ENCODE data around the gene TSHZ1. TPM values are rescaled to one million over a fixed set of nuclear protein-coding genes. Genes with fewer than 3 reads are reported as not detected.

TSHZ1 gene
- total RNA-seq, 4 donors from 2014 or later, result 17.9 to 41.7 (median 32.2) TPM

DNA sequence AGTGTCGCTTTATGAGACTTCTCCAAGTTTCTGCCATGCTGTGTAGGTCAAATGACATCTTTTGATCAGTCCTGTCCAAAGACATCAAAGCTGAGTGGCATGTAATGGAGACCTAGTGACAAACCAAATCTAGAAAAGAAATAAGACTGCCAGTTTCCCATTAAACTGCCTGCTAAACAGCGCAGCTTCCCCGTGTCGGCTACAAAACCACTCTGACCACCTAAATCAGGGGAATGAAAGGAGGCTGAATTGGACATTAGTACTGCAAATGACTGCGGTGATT lies 57.7 kb downstream of the TSHZ1 start:
- 88% methylated on average over 5 of the region's 5 CpGs for WGBS

DNA sequence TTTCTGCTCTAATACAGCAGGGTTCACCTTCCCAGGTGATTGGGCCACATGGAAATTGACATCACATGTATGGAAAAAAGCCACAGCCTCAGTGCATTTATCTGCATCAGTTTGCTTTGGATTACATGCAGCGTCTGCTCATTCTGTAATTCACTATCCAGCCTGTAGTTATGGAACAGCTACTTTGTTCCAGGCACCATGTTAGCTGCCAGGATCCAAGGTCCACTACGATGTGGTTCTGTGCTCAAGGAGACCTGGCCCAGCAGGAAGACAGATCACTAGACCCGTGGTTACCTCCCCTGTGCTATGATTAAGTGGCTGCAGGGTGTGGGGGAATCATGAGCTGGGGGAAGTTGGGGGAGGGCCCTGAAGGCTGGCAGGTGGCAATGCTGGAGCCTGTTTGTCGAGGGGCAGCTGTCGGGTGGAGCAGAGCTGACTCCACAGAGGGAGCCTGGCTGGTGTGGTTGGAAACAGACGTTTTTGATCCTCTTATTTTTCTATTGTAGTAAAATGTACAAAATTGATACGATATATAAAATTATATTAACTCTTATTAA lies 58.6 kb downstream of the TSHZ1 start:
- Histone ChIP-seq H3K9me3 (no peaks in the 10 kb centered on the region), H3K4me3 (no peak overlapping the region), H3K36me3 (no peaks in the 10 kb centered on the region), H3K27ac (replicated peaks in 1 of 4) (no peak overlapping the region), H3K27me3 (no peaks in the 10 kb centered on the region), H3K4me1 (peaks cover 11 to 42% (median 26%) of the 10 kb centered on the region in 4 donors)
- no peak for TF ChIP-seq EP300 (IDR thresholded peaks at IDR 0.05)
- 76% methylated on average over 6 of the region's 7 CpGs for WGBS
- intact Hi-C loops (cut with DNase I), result no loop called here
- no peak for DNase-seq (ENCODE audit: extremely low spot score)

More for the DNA sequence above, 57.7 kb downstream of the TSHZ1 start:
- Histone ChIP-seq H3K36me3 (no peaks in the 10 kb centered on the region), H3K9me3 (no peaks in the 10 kb centered on the region), H3K27me3 (no peaks in the 10 kb centered on the region), H3K27ac (replicated peaks in 1 of 4) (no peak overlapping the region), H3K4me1 (peaks cover 11 to 49% (median 27%) of the 10 kb centered on the region in 4 donors), H3K4me3 (no peak overlapping the region)
- DNase-seq (ENCODE audit: extremely low spot score), result no peak
- TF ChIP-seq POLR2AphosphoS5 (IDR thresholded peaks at IDR 0.05), result no peak
- no peak for TF ChIP-seq POLR2A (IDR thresholded peaks at IDR 0.05; ENCODE audit: low read depth)
- TF ChIP-seq, protein P1, sequence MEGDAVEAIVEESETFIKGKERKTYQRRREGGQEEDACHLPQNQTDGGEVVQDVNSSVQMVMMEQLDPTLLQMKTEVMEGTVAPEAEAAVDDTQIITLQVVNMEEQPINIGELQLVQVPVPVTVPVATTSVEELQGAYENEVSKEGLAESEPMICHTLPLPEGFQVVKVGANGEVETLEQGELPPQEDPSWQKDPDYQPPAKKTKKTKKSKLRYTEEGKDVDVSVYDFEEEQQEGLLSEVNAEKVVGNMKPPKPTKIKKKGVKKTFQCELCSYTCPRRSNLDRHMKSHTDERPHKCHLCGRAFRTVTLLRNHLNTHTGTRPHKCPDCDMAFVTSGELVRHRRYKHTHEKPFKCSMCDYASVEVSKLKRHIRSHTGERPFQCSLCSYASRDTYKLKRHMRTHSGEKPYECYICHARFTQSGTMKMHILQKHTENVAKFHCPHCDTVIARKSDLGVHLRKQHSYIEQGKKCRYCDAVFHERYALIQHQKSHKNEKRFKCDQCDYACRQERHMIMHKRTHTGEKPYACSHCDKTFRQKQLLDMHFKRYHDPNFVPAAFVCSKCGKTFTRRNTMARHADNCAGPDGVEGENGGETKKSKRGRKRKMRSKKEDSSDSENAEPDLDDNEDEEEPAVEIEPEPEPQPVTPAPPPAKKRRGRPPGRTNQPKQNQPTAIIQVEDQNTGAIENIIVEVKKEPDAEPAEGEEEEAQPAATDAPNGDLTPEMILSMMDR (IDR thresholded peaks at IDR 0.05), result no peak
- TF ChIP-seq EP300 (IDR thresholded peaks at IDR 0.05), result no peak
- intact Hi-C loops (cut with DNase I), result no loop called here

DNA sequence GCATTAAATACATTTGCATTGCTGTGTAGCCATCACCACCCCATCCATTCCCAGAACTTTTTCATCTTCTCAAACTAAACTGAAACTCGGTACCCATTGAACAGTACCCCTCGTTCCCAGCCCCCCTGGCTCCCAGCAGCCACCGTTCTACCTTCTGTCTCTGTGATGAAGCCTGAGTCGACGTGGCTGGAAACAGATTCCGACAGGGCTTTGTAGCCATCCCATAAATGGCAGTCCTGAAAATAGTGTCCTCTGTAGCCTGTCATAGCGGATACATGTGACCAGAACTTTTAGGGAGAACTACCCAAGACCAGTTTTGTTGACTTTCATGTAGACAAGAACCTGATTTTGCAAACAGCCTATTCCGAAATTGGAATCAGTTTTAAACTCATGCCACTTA lies 59.1 kb downstream of the TSHZ1 start:
- DNase-seq (ENCODE audit: extremely low spot score), result no peak
- TF ChIP-seq EP300 (IDR thresholded peaks at IDR 0.05) (no peak), POLR2A (IDR thresholded peaks at IDR 0.05; ENCODE audit: low read depth) (no peak), POLR2AphosphoS5 (IDR thresholded peaks at IDR 0.05) (no peak)
- TF ChIP-seq, protein P1 (IDR thresholded peaks at IDR 0.05), result no peak
- Histone ChIP-seq H3K4me3 (no peak overlapping the region), H3K9me3 (no peaks in the 10 kb centered on the region), H3K27ac (replicated peaks in 1 of 4) (no peak overlapping the region), H3K36me3 (no peaks in the 10 kb centered on the region), H3K27me3 (no peaks in the 10 kb centered on the region), H3K4me1 (peaks cover 7 to 37% (median 23%) of the 10 kb centered on the region in 4 donors)
- intact Hi-C loops (cut with DNase I), result no loop called here
- 96% methylated on average over 8 of the region's 8 CpGs for WGBS

DNA sequence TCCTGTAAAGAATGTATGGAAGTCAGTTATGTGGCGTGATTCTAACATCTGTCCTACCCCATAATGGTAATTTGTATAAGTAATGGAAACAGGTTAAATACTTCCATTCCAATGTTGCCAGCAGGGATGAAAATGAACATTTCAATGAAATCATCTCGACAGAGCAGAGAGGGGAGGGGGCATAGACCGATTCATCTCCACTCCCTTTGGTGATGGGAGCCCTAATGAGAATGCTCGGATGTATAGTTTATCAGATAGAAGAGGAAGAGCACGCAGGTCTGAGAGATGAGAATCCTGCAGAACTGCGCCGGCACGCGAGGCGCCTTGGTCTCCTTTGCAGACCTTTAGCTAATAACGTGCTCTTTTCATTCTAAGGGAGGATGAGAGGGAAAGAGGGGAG lies 61.4 kb downstream of the TSHZ1 start:
- H3K9me3 ChIP-seq, result no peaks in the 10 kb centered on the region
- intact Hi-C loops (cut with DNase I), result no loop called here
- DNase-seq (ENCODE audit: extremely low spot score), result no peak
- H3K36me3 ChIP-seq, result no peaks in the 10 kb centered on the region
- H3K27ac ChIP-seq (replicated peaks in 1 of 4), result no peak overlapping the region
- H3K27me3 ChIP-seq, result no peaks in the 10 kb centered on the region
- WGBS, result 88% methylated on average over 11 of the region's 11 CpGs
- H3K4me1 ChIP-seq, result peaks cover 6 to 32% (median 12%) of the 10 kb centered on the region in 4 donors
- TF ChIP-seq POLR2A (IDR thresholded peaks at IDR 0.05; ENCODE audit: low read depth), result no peak
- TF ChIP-seq POLR2AphosphoS5 (IDR thresholded peaks at IDR 0.05), result no peak
- TF ChIP-seq, protein P1 (IDR thresholded peaks at IDR 0.05), result no peak
- no peak for TF ChIP-seq EP300 (IDR thresholded peaks at IDR 0.05)
- H3K4me3 ChIP-seq, result no peak overlapping the region

DNA sequence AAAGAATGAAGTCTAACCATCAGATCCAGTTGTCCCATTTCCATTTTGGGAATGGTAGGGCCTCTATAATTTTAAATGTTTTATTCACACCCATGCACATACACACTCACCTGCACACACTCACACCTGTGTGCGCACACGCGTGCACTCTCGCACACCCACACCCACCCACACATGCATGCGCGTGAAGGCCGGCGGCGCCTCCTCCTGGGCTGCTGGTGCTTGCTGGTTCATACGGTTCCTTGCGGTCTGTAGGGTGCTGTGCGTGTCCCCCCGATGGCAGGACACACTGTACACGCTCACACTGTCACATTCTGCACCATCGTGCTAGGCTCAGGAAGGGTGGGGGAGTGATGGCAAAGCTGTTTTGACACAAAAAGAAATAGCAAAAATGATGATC lies 63.2 kb downstream of the TSHZ1 start:
- intact Hi-C loops (cut with DNase I), result no loop called here
- H3K27me3 ChIP-seq, result no peaks in the 10 kb centered on the region
- no peak overlapping the region for H3K27ac ChIP-seq (replicated peaks in 1 of 4)
- DNase-seq (ENCODE audit: extremely low spot score), result no peak
- 97% methylated on average over 15 of the region's 15 CpGs for WGBS
- H3K4me3 ChIP-seq, result no peak overlapping the region
- no peaks in the 10 kb centered on the region for H3K9me3 ChIP-seq
- no peak for TF ChIP-seq POLR2A (IDR thresholded peaks at IDR 0.05; ENCODE audit: low read depth)
- H3K4me1 ChIP-seq, result peaks cover 6 to 39% (median 11%) of the 10 kb centered on the region in 4 donors
- no peaks in the 10 kb centered on the region for H3K36me3 ChIP-seq

DNA sequence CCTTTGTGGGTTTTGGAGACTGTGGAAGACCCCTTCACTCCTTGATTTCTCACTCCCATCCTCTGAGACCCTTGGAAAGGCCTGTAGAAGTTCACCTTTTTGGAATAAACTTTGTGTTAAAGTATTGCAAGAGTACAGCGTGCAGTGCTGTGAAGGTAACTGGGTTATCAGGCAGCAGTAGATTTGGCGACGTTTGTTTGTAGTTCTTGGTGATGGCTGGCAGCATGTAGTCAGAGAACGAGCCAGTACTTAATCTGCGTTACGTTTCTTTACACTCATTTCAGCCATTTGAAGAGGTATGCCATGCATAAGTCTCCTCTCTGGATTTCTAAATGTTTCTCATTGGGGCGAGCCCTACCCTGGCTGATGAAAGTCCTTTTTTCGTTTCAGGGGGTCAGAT lies 64.6 kb downstream of the TSHZ1 start:
- no peak for TF ChIP-seq POLR2AphosphoS5 (IDR thresholded peaks at IDR 0.05)
- TF ChIP-seq EP300 (IDR thresholded peaks at IDR 0.05), result no peak
- no peak for TF ChIP-seq POLR2A (IDR thresholded peaks at IDR 0.05; ENCODE audit: low read depth)
- TF ChIP-seq, protein P1 (IDR thresholded peaks at IDR 0.05), result no peak

More for the DNA sequence above, 64.6 kb downstream of the TSHZ1 start:
- Histone ChIP-seq H3K9me3 (no peaks in the 10 kb centered on the region), H3K4me1 (peaks cover 0 to 31% (median 12%) of the 10 kb centered on the region in 4 donors), H3K27ac (replicated peaks in 1 of 4) (no peak overlapping the region), H3K4me3 (no peak overlapping the region), H3K27me3 (no peaks in the 10 kb centered on the region), H3K36me3 (no peaks in the 10 kb centered on the region)
- 94% methylated on average over 8 of the region's 8 CpGs for WGBS
- intact Hi-C loops (cut with DNase I), result no loop called here
- DNase-seq (ENCODE audit: extremely low spot score), result no peak
